Colonic mucosa (tissue), 4 donors: ENCODE data around the gene TMEM266. TPM values are rescaled to one million over a fixed set of nuclear protein-coding genes. Genes with fewer than 3 reads are reported as not detected.
A peak's percentile ranks its signal among the peaks of the same experiment; 100 is the strongest.

ENCODE experiments used
- DNase-seq: peaks from one replicate; pipeline ENCODE4 v3.0.0-alpha.2; 2020
- H3K27ac ChIP-seq: fragments of 200-600 bp; one replicate; pipeline ENCODE4 v1.8.0; 2021
- H3K27me3 ChIP-seq: fragments of 200-600 bp; one replicate; pipeline ENCODE4 v1.8.0; 2021
- H3K36me3 ChIP-seq: fragments of 200-600 bp; one replicate; pipeline ENCODE4 v1.8.0; 2021
- H3K4me1 ChIP-seq: fragments of 200-600 bp; one replicate; pipeline ENCODE4 v1.8.0; 2021; ENCODE audit warnings: mild to moderate bottlenecking
- H3K4me3 ChIP-seq: fragments of 200-600 bp; one replicate; pipeline ENCODE4 v1.8.0; 2021
- H3K9ac ChIP-seq, 2 donors: one replicate each; pipeline ENCODE4 v1.7.0; 2013; ENCODE audit warnings: control low read depth in 2 of 2, low read depth in 2 of 2, low read length in 2 of 2
- H3K9me3 ChIP-seq: fragments of 200-600 bp; one replicate; pipeline ENCODE4 v1.8.0; 2021
- intact Hi-C: fragments of 100-400 bp; cut with DNase I; formaldehyde crosslinking; loops from one replicate; pipeline ENCODE4 v1.14.1; 2022
- total RNA-seq, 2 donors: library from RNA; stranded (reverse); fragmentation: NEBNext Ultra II Directional in 1 of 2; extraction: Animal tissue kit (Norgen Biotek cat#: 25700) in 1 of 2; gene quantifications; one replicate each; pipeline ENCODE4 v1.2.1, GENCODE V29; 2021
- TF ChIP-seq, protein P1 (sequence below): fragments of 200-600 bp; IDR thresholded peaks from one replicate; pipeline ENCODE4 v1.8.0; 2022; ENCODE audit warnings: antibody characterized with exemption, mild to moderate bottlenecking
- donor health status: healthy.
- donor health status: DM: no; HTN: no; CAD: no.
- donor health status: DM: no; HTN: no; CAD: no.

The TMEM266 gene
- total RNA-seq, 2 donors from 2014 or later, result not detected

DNA sequence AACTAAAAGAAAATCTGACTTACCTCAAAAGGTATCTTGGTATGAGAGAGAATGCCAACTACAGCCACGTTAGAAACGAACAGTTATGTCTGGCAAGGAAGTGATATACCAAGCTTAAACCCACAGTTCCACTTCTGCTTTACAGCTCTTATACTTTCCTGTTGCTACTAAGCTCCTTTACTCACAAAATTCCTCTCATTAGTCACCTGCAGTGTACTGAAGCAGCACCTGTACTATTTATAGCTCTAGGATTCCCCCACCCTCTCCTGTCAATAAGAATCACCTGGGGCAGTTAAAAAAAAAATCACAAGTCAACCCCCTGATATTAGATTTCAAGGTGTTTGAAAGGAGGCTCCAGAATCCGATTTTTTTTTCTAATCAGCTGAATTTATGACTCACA lies 2.9 kb upstream of the TMEM266 start:
- no peak for DNase-seq
- Histone ChIP-seq H3K4me1 (no peaks in the 10 kb centered on the region), H3K9me3 (no peaks in the 10 kb centered on the region), H3K9ac (no peak overlapping the region), H3K36me3 (no peaks in the 10 kb centered on the region), H3K27ac (no peak overlapping the region), H3K4me3 (no peak overlapping the region), H3K27me3 (peaks cover 23% of the 10 kb centered on the region)
- intact Hi-C loops, result loop anchor here (2.0 kb wide), 1 partner anchor 88 kb away; no protein-coding TSS in a partner anchor
- TF ChIP-seq, protein P1, sequence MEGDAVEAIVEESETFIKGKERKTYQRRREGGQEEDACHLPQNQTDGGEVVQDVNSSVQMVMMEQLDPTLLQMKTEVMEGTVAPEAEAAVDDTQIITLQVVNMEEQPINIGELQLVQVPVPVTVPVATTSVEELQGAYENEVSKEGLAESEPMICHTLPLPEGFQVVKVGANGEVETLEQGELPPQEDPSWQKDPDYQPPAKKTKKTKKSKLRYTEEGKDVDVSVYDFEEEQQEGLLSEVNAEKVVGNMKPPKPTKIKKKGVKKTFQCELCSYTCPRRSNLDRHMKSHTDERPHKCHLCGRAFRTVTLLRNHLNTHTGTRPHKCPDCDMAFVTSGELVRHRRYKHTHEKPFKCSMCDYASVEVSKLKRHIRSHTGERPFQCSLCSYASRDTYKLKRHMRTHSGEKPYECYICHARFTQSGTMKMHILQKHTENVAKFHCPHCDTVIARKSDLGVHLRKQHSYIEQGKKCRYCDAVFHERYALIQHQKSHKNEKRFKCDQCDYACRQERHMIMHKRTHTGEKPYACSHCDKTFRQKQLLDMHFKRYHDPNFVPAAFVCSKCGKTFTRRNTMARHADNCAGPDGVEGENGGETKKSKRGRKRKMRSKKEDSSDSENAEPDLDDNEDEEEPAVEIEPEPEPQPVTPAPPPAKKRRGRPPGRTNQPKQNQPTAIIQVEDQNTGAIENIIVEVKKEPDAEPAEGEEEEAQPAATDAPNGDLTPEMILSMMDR, result no peak

DNA sequence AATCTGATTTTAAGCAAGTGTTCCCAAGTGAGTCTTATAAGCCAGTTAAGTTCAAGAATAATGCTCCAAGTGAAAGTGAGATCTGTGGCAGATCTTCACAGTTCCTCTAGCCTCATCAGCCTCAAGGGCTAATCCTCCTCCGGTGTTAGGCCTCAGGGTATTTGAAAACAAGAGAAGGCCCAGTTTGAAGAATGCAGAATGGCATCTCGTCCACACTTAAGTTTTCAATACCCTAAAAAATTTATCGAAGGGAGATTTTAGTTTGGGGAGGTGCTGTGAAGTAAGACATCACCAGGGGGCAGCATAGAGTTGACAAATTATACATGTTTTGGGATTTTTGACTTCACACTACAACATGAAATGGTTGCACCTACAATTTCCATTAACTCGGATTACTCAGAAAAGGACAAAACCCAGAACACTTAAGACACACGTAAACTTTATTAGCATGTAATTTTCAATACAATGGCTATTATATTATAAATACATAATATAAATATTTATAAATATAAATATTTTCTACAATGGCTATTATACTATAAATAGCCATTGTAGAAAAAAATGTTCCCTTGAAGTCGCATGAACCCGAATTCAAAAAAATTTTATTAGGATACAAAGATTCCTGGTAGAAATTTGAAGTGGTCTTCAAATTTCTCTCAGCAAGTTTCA lies 2.3 kb upstream of the TMEM266 start:
- Histone ChIP-seq H3K9ac (no peak overlapping the region), H3K27me3 (peaks cover 23% of the 10 kb centered on the region), H3K4me3 (no peak overlapping the region), H3K4me1 (no peaks in the 10 kb centered on the region), H3K36me3 (no peaks in the 10 kb centered on the region), H3K27ac (no peak overlapping the region), H3K9me3 (no peaks in the 10 kb centered on the region)
- TF ChIP-seq, protein P1, result peak; percentile 75
- intact Hi-C loops, result loop anchor here (2.0 kb wide), 1 partner anchor 87 kb away; no protein-coding TSS in a partner anchor
- peak; percentile 33 for DNase-seq

DNA sequence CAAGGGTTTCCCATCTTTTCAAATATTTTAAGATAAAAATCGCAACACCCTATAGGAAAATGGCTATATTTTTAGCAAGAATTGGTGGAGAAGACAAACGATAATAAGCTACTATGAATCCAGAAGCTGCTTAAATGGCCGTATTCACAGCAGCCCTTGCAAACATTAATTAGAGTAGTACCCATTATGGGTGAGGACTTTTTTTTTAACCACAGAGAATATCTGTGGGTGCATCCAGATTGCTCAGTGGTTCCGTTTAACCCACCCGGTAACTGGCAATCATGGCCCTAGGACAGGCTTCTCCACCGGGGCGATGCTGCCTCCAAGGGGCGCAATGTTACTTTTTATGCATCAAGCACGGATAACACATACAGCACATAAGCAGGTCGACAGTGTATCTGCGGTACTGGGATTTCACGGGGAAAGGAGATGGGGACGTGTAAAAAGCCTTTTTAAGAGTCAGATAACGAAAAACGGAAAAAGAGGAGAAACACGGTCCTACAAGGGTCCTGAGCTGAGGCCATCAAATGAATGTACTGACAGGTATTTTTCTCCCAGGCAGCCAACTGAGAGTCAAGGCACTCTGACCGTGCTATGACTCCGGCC lies 968 bp upstream of the TMEM266 start:
- DNase-seq, result peak; percentile 20
- intact Hi-C loops, result no loop called here
- H3K4me1 ChIP-seq, result no peaks in the 10 kb centered on the region
- no peaks in the 10 kb centered on the region for H3K36me3 ChIP-seq
- H3K27ac ChIP-seq, result no peak overlapping the region
- H3K9me3 ChIP-seq, result no peaks in the 10 kb centered on the region
- H3K9ac ChIP-seq, result no peak overlapping the region
- peaks cover 23% of the 10 kb centered on the region for H3K27me3 ChIP-seq
- H3K4me3 ChIP-seq, result peak overlapping the region; percentile 45
- TF ChIP-seq, protein P1, result no peak

DNA sequence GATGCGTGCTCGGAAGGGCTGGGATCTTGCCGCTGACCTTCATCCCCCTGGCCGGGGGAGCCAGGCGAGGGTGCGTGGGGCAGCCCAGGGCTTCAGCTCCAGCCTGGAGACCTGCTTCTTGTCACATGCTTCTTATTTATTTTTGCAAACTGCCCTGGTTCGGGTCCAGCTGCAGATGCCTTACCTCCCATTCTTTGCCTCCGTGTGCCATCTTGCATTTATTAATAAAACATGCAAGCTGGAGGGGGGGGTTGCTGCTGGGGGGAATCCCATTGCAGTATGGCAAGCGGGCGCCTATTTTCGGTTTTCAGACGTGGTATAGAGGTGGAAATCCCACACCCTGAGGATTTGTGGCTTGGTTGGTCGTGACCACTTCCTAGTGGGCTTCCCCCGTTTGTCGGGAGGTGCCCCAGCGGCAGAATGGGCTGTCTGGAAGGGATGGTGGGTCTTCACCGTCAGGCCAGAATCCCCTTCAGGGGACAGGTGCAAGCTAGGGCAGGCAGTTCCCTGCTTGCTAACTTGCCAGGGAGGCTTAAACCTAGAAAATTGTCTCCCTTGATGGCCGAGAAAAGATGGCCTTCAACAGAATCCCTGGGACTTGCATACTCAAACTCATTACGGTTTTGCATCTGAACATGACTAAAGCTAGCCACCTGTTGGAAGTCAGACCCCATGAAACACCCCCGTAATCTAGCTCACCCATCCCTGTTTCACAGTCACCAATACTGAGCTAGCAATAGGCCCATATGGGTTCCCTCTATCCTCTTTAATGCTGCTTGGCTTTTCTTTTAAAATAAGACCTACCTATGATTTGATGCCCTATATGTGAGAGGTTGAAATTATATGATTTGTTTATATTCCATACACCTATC lies 569 bp downstream of the TMEM266 start:
- TF ChIP-seq, protein P1, result no peak
- DNase-seq, result no peak
- peak overlapping the region in 1 of 2 donors; percentile 23 for H3K9ac ChIP-seq
- peaks cover 23% of the 10 kb centered on the region for H3K27me3 ChIP-seq
- intact Hi-C loops, result no loop called here
- H3K9me3 ChIP-seq, result no peaks in the 10 kb centered on the region
- H3K36me3 ChIP-seq, result no peaks in the 10 kb centered on the region
- H3K27ac ChIP-seq, result no peak overlapping the region
- H3K4me3 ChIP-seq, result peak overlapping the region; percentile 36
- no peaks in the 10 kb centered on the region for H3K4me1 ChIP-seq

DNA sequence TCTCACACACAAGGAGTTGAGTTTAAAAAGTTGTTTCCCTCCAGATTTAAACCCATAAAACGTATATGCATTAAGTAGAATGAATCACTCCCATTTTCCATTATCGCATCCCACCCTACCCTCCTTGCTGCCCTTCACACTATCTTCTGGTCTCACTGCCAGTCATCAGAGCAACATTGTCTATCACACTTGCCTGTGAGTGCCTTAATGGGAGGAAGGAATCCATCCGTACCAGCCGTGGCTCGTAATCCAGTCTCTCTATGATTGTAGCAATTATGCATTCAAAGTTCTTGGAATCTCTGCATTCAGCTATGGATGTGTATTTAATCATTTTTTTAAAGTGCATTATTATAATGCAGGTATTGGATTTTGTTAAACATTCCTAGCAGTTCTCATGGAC lies 1.9 kb downstream of the TMEM266 start:
- H3K27me3 ChIP-seq, result peaks cover 23% of the 10 kb centered on the region
- intact Hi-C loops, result no loop called here
- H3K36me3 ChIP-seq, result no peaks in the 10 kb centered on the region

More for the DNA sequence above, 1.9 kb downstream of the TMEM266 start:
- H3K9me3 ChIP-seq, result no peaks in the 10 kb centered on the region
- TF ChIP-seq, protein P1, result no peak
- no peak for DNase-seq
- no peak overlapping the region for H3K4me3 ChIP-seq
- no peak overlapping the region for H3K27ac ChIP-seq
- H3K9ac ChIP-seq, result no peak overlapping the region
- H3K4me1 ChIP-seq, result no peaks in the 10 kb centered on the region
